Activated T-helper 9 cell treated with anti-CD3 and anti-CD28 coated beads, Interleukin-2, amount 50 U/mL, for 16 hours (primary cell): Measurements from ENCODE around the gene MYEOV.

Source experiments
- DNase-seq: peaks from one replicate; pipeline ENCODE4 v3.0.0-alpha.2; 2020; ENCODE audit warnings: low read depth

Gene MYEOV

GRCh38 chr11:69301455-69302401 lies 7.8 kb downstream of the MYEOV start:
- DNase-seq: no peak

- no peak for DNase-seq
Measured at GRCh38 chr11:69302447-69303020, 8.6 kb downstream of the MYEOV start.

DNA sequence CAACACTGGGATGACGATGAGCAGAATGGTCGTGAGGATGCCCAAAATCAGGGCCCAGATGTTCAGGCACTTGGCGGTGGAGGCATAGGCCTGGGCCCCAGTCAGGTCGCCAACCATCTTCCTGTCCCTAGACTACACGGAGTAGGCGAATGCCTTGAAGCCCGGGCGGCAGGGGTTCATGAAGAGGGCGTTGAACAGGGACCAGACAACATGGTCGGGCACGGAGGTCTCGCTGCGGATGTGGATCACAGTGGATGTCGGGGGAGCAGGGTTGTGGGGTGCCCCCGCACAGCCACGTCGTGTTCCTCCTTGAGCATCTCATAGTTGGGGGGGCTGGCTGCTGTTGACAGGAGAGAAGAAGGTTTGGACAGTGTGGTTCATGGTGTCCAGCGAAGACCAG lies 9.5 kb downstream of the MYEOV start:
- no peak for DNase-seq

GRCh38 chr11:69304258-69304657 lies 10.3 kb downstream of the MYEOV start:
- DNase-seq: no peak

GRCh38 chr11:69304686-69305085 lies 10.7 kb downstream of the MYEOV start:
- no peak for DNase-seq

GRCh38 chr11:69305885-69306540 lies 12.1 kb downstream of the MYEOV start:
- no peak for DNase-seq

- DNase-seq: no peak
Measured at GRCh38 chr11:69306821-69307220, 12.9 kb downstream of the MYEOV start.

DNA sequence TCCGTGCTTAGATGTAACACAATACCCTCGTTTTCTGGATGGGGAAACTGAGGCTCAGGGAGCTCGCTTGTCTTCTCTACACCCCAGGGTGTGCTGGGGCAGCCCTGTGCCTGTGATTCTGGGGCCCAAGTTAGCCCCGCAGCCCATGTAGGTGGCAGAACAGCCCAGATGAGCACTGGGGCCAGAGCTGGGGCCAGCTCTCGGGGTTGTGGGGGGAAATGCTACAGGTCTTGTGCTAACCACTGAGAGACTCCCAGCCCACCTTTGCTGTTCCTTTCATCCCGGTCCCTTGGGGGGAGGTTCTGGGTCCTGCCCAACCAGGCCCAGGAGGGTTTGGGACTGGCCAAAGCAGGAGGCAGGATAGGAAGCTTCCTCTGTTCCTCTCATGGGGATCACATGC lies 13.5 kb downstream of the MYEOV start:
- no peak for DNase-seq

- no peak for DNase-seq
Measured at GRCh38 chr11:69307871-69308431, 14.0 kb downstream of the MYEOV start.

DNA sequence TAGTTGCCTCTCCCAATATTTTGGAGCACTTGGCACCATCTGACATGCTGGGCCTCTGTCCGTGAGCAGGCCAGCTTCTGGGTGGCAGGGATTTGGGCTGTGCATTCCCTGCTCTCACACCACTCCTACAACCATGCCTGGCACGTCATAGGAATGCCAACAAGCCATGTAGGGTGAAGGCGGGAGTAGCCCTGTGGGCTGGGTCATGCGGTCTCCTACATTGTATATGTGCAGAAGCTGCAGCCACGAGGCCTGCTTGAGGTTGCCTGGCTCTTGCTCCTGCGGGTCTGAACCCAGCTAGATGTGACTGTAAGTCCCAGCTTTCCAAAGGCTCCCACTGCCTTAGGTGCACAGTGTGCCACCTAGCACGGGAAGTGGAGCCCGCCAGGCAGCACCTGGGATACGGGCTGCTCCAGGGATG lies 14.5 kb downstream of the MYEOV start:
- no peak for DNase-seq

GRCh38 chr11:69308936-69309615 lies 15.1 kb downstream of the MYEOV start:
- no peak for DNase-seq

DNA sequence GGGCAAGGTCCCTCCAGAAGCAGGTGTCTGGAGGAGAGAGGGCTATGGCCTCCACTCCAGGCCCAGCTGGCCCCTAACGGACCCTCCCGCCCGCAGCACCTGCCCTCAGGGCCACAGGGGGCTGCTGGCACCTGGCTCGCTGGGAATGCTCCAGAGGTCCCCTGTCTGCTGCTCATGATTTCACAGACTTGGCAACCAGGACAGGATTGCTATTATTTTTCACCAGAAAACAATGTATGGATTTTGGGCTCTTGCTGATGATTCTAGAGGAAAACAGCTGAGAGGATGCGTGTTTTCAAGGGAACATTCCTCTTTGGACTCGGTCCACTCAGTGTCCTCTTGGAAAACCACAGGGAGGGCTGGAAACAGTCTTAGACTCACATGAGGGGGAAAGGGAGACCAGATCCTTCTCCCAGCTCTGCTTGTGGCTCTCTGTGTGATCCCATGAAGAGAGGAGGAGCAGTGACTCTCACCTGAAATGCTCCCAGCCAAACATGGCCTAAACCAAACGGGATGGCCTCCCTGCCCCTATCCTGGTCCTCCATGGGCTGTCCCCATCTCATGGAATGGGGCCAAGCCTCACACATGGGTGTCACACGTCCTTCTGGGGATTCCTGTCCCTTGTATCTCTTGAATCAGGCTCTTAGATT lies 15.8 kb downstream of the MYEOV start:
- DNase-seq: no peak

GRCh38 chr11:69310351-69310750 lies 16.4 kb downstream of the MYEOV start:
- no peak for DNase-seq

GRCh38 chr11:69310934-69311766 lies 17.2 kb downstream of the MYEOV start:
- no peak for DNase-seq

- DNase-seq: no peak
Measured at GRCh38 chr11:69311767-69312385, 17.9 kb downstream of the MYEOV start.

DNA sequence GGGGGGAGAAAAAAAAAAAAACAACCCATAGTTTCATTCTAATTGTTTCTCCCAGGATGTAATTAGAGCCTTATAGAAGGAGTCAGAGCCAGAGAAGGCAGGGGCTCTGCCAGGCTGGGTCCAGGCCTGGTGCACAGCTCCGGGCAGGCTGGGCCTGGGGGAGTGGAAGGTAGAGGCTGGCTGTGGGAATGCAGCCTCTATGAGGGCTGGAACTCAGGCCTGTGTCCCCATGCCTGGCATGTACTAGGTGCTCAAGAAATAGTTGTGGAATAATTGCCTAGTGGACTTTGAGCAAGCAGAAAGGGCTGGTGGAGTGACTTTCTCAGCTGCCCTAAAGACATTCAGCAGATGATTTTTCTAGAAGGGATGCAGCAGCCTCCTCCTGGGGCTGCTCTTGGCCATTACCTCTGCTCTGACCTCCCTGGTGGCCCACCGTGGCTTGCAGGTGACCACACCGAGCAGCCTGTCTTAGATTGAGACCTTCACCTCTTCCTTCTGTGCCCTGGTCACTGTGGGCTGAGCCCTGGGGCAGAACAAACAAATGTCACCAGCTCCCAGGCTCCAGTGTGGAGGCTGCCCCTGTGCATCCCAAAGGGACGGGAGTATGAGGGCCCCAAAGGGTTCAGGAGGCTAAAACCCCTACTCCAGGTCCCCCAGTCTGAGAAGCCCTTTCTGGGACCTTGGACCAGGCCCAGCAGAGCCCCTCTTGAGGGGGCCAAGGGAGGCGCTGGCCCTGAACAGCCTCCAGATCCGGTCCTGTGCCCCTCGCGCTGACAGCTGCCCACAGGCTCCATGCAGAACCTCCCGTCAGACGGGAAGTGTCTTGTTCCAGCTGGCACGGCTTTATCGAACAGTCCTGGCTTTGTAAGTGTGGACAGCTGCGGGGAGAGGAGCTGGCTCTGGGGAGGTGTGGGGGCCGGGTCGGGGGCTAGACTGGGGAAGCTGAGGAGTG lies 18.8 kb downstream of the MYEOV start:
- DNase-seq: no peak

GRCh38 chr11:69313992-69314391 lies 20.0 kb downstream of the MYEOV start:
- DNase-seq: no peak

DNA sequence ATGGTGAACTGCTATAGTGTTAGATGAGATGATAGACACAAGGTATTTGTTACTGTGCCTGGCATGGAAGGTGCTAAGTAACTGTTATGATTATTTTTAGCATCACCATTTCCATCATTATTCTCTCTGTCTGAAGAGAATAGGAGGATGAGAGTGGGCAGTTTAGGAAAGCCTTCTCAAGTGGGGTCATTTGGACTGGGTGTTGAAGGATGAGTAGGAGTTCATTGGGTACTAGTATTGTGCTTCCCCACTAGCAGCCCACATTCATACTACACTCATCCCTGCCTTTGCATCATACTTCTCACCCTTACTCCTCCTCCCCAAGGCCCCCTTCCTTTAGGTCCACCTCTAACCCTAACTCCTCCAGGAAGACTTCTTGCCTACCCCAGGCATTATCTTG lies 20.6 kb downstream of the MYEOV start:
- DNase-seq: no peak

DNA sequence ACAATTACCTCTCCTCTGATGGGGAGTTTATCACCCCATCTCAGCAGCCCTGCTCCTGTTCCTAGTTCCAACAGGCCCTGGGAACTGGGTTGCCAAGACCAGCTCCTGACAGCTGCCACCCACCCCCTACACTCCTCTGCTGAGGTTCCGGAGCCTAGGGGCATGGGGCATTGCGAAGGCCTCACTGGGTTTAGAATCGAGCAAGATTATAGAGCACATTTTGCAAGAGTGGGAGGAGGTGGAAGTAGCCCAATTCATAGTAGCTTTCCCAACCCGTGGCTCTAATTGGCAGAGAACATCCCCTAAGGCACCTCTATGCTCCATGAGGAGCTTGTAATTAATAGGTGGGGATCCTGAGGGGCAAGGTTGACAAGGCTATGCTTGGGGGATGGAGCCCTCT lies 23.0 kb downstream of the MYEOV start:
- DNase-seq: no peak
